ENCODE data around the gene UMODL1. TPM values are rescaled to one million over a fixed set of nuclear protein-coding genes. Genes with fewer than 3 reads are reported as not detected.

The UMODL1 gene
- total RNA-seq, 2 experiments from 2014 or later: not detected

DNA sequence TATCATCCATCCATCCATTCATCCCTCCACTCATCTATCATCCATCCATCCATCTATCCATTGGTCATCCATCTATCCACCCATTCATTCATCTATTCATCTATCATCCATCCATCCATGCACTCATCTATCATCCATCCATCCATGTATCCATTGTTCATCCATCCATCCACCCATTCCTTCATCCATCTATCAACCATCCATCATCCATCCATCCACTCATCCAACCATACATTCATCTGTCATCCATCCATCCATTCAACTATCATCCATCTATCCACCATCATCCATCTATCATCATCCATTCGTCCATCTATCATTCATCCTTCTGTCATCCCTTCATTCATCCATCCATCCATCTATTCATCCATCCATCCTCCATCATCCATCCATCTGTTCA is 61.1 kb downstream of the UMODL1 start:
- no peak for ATAC-seq
- H3K9me3 Mint-ChIP-seq: no peaks in the 10 kb centered on the region
- intact Hi-C loops (cut with micrococcal nuclease): no loop called here
- H3K36me3 Mint-ChIP-seq (ENCODE audit: low read depth): no peaks in the 10 kb centered on the region
- H3K4me3 Mint-ChIP-seq: no peak overlapping the region
- POLR2A ChIA-PET: no interaction called here
- no peak for DNase-seq
- no peaks in the 10 kb centered on the region for H3K27me3 Mint-ChIP-seq
- TF ChIP-seq, protein P1, sequence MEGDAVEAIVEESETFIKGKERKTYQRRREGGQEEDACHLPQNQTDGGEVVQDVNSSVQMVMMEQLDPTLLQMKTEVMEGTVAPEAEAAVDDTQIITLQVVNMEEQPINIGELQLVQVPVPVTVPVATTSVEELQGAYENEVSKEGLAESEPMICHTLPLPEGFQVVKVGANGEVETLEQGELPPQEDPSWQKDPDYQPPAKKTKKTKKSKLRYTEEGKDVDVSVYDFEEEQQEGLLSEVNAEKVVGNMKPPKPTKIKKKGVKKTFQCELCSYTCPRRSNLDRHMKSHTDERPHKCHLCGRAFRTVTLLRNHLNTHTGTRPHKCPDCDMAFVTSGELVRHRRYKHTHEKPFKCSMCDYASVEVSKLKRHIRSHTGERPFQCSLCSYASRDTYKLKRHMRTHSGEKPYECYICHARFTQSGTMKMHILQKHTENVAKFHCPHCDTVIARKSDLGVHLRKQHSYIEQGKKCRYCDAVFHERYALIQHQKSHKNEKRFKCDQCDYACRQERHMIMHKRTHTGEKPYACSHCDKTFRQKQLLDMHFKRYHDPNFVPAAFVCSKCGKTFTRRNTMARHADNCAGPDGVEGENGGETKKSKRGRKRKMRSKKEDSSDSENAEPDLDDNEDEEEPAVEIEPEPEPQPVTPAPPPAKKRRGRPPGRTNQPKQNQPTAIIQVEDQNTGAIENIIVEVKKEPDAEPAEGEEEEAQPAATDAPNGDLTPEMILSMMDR (IDR thresholded peaks at IDR 0.05): no peak
- no peak overlapping the region for H3K27ac Mint-ChIP-seq
- H3K4me1 Mint-ChIP-seq (ENCODE audit: low read depth): peaks cover 4% of the 10 kb centered on the region
- CTCF ChIA-PET: interaction anchor here (1.6 kb wide), 1 partner anchor 127 kb away, joined by 5 read pairs; no protein-coding TSS in a partner anchor

DNA sequence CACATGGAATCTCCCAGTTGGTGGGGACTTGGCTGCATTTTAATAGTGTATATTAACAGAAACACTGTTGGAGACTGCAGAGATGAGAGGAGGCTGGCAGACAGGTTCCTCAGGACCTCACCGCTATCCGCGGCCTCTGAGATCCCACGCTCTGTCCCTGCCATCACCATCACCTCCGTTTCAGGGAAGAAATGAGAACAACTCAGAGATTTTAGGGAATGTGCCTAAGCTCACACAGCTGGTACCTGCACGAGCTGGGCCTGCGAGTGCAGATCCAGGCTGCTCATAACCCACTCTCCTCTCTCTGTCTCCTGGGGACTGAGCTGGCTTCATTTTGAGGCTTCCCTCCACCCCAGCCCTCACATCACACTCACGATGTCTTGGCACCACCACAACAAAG is 62.0 kb downstream of the UMODL1 start:
- intact Hi-C loops (cut with micrococcal nuclease): no loop called here
- ATAC-seq (no peak), DNase-seq (no peak)
- CTCF ChIA-PET: interaction anchor here (1.6 kb wide), 1 partner anchor 126 kb away, joined by 5 read pairs; no protein-coding TSS in a partner anchor
- Mint-ChIP-seq H3K27me3 (no peaks in the 10 kb centered on the region), H3K9me3 (no peaks in the 10 kb centered on the region), H3K4me3 (no peak overlapping the region), H3K27ac (no peak overlapping the region), H3K4me1 (ENCODE audit: low read depth) (peaks cover 4% of the 10 kb centered on the region), H3K36me3 (ENCODE audit: low read depth) (no peaks in the 10 kb centered on the region)
- POLR2A ChIA-PET: no interaction called here
- TF ChIP-seq, protein P1 (IDR thresholded peaks at IDR 0.05): no peak

DNA sequence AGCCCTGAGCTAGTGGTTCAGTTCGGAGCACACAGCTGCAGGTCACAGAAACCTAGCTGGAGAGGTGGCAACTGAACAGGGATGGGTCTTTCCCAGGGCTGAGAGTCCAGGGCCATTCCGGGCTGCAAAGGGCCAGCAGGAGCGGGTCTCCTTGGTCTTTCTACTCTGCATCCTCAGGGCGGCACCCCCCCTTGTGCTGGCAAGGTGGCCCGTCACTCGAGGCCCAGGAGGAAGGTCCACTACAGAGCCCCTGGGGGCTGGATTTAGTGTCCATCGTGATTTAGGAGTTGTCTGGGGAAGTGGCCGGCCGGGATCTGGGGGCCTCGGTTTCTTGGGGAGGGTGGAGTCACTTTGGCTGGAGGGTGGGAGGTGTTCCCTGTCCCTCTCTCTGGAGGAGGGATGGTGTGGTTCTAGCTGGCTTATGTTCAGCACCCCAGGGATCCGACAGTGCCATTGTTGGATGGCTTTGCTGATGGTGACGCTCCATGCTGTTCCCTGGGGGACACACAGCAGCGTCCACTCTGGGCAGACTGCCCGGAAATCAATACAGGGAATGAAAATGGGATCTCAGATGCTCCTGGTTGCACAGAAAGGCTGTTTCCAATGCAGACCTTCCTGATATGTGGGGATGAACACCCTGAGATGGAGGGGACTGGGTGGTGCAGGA is 64.4 kb downstream of the UMODL1 start:
- ChIA-PET CTCF (interaction anchor here (0.9 to 1.4 kb wide), 2 partner anchors 12 to 27 kb away, joined by 3 read pairs; no protein-coding TSS in a partner anchor), POLR2A (no interaction called here)
- no peaks in the 10 kb centered on the region for H3K27me3 Mint-ChIP-seq
- TF ChIP-seq, protein P1 (IDR thresholded peaks at IDR 0.05): no peak
- no peaks in the 10 kb centered on the region for H3K4me1 Mint-ChIP-seq (ENCODE audit: low read depth)
- ATAC-seq (no peak), DNase-seq (no peak)
- H3K9me3 Mint-ChIP-seq: no peaks in the 10 kb centered on the region
- no peaks in the 10 kb centered on the region for H3K36me3 Mint-ChIP-seq (ENCODE audit: low read depth)
- H3K4me3 Mint-ChIP-seq: no peak overlapping the region
- no peak overlapping the region for H3K27ac Mint-ChIP-seq
- intact Hi-C loops (cut with micrococcal nuclease): no loop called here

DNA sequence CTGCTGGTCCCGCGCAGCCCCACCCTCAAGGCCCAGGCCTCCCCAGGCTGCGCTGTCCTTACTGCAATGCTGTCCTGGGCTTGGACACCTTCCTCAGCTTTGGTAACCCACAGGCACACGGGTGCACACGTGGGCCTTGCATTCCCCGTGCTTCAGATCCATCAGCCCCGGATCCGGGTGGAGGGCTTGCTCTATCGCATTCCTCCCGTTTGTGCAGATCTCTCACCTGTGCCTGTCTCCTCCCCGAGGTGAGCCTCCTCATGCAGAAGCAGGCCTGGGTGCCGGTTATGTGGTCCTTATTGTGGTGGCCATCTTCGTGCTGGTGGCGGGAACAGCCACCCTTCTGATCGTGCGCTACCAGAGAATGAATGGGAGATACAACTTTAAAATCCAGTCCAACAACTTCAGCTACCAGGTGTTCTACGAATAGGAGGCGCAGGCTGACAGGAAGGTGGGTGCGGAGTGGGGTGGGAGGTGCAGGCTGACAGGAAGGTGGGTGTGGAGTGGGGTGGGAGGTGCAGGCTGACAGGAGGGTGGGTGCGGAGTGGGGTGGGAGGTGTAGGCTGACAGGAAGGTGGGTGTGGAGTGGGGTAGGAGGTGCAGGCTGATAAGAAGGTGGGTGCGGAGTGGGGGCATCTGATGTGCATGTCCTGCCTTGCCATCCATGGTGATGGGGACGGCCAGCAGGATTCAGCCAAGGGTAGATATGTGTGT is 66.2 kb downstream of the UMODL1 start:
- CTCF ChIA-PET: no interaction called here
- intact Hi-C loops (cut with micrococcal nuclease): no loop called here

More for the DNA sequence above, 66.2 kb downstream of the UMODL1 start:
- no peaks in the 10 kb centered on the region for H3K27me3 Mint-ChIP-seq
- H3K36me3 Mint-ChIP-seq (ENCODE audit: low read depth): no peaks in the 10 kb centered on the region
- H3K4me3 Mint-ChIP-seq: no peak overlapping the region
- H3K9me3 Mint-ChIP-seq: no peaks in the 10 kb centered on the region
- POLR2A ChIA-PET: interaction anchor here (0.9 kb wide), 1 partner anchor 97 kb away, joined by 3 read pairs; no protein-coding TSS in a partner anchor
- TF ChIP-seq, protein P1 (IDR thresholded peaks at IDR 0.05): no peak
- no peak overlapping the region for H3K27ac Mint-ChIP-seq
- no peaks in the 10 kb centered on the region for H3K4me1 Mint-ChIP-seq (ENCODE audit: low read depth)
- no peak for DNase-seq
- ATAC-seq: no peak

Data from activated CD8-positive, alpha-beta T cell treated with anti-CD3 and anti-CD28 coated beads for 36 hours (primary cell).